ENCODE measurements around the gene PADI2.

The PADI2 gene

GRCh38 chr1:17094664-17095063 lies 24.6 kb downstream of the PADI2 start:
- no peak overlapping the region for H3K4me3 ChIP-seq (ENCODE audit: low read length)
- no peak for TF ChIP-seq CTCF (IDR thresholded peaks at IDR 0.05; ENCODE audit: insufficient read depth, low read depth, low read length, missing control alignments)
- DNase-seq (ENCODE audit: low read depth): no peak

- DNase-seq (ENCODE audit: low read depth): no peak
- no peak overlapping the region for H3K4me3 ChIP-seq (ENCODE audit: low read length)
- TF ChIP-seq CTCF (IDR thresholded peaks at IDR 0.05; ENCODE audit: insufficient read depth, low read depth, low read length, missing control alignments): no peak
Measured at GRCh38 chr1:17093822-17094393, 25.3 kb downstream of the PADI2 start.

- no peak for DNase-seq (ENCODE audit: low read depth)
- no peak overlapping the region for H3K4me3 ChIP-seq (ENCODE audit: low read length)
- no peak for TF ChIP-seq CTCF (IDR thresholded peaks at IDR 0.05; ENCODE audit: insufficient read depth, low read depth, low read length, missing control alignments)
Measured at GRCh38 chr1:17091252-17091651, 28.0 kb downstream of the PADI2 start.

- TF ChIP-seq CTCF (IDR thresholded peaks at IDR 0.05; ENCODE audit: insufficient read depth, low read depth, low read length, missing control alignments): no peak
- no peak for DNase-seq (ENCODE audit: low read depth)
- no peak overlapping the region for H3K4me3 ChIP-seq (ENCODE audit: low read length)
Measured at GRCh38 chr1:17089506-17089905, 29.7 kb downstream of the PADI2 start.

GRCh38 chr1:17086751-17087150 lies 32.5 kb downstream of the PADI2 start:
- TF ChIP-seq CTCF (IDR thresholded peaks at IDR 0.05; ENCODE audit: insufficient read depth, low read depth, low read length, missing control alignments): no peak
- no peak overlapping the region for H3K4me3 ChIP-seq (ENCODE audit: low read length)
- DNase-seq (ENCODE audit: low read depth): no peak

- no peak for DNase-seq (ENCODE audit: low read depth)
- H3K4me3 ChIP-seq (ENCODE audit: low read length): no peak overlapping the region
- no peak for TF ChIP-seq CTCF (IDR thresholded peaks at IDR 0.05; ENCODE audit: insufficient read depth, low read depth, low read length, missing control alignments)
Measured at GRCh38 chr1:17084787-17085186, 34.5 kb downstream of the PADI2 start.

- TF ChIP-seq CTCF (IDR thresholded peaks at IDR 0.05; ENCODE audit: insufficient read depth, low read depth, low read length, missing control alignments): no peak
Measured at GRCh38 chr1:17082761-17083160, 36.5 kb downstream of the PADI2 start.

More at GRCh38 chr1:17082761-17083160, 36.5 kb downstream of the PADI2 start:
- no peak overlapping the region for H3K4me3 ChIP-seq (ENCODE audit: low read length)
- no peak for DNase-seq (ENCODE audit: low read depth)
